Colonic mucosa (tissue), 4 donors: ENCODE measurements around the gene PIK3R5. TPM values are rescaled to one million over a fixed set of nuclear protein-coding genes. Genes with fewer than 3 reads are reported as not detected.

Experiments
- DNase-seq: peaks from one replicate; pipeline ENCODE4 v3.0.0-alpha.2; 2020
- H3K27ac ChIP-seq: fragments of 200-600 bp; one replicate; pipeline ENCODE4 v1.8.0; 2021
- H3K27me3 ChIP-seq: fragments of 200-600 bp; one replicate; pipeline ENCODE4 v1.8.0; 2021
- H3K36me3 ChIP-seq: fragments of 200-600 bp; one replicate; pipeline ENCODE4 v1.8.0; 2021
- H3K4me1 ChIP-seq: fragments of 200-600 bp; one replicate; pipeline ENCODE4 v1.8.0; 2021; ENCODE audit warnings: mild to moderate bottlenecking
- H3K4me3 ChIP-seq: fragments of 200-600 bp; one replicate; pipeline ENCODE4 v1.8.0; 2021
- H3K9ac ChIP-seq, 2 donors: one replicate each; pipeline ENCODE4 v1.7.0; 2013; ENCODE audit warnings: control low read depth in 2 of 2, low read depth in 2 of 2, low read length in 2 of 2
- H3K9me3 ChIP-seq: fragments of 200-600 bp; one replicate; pipeline ENCODE4 v1.8.0; 2021
- CTCF ChIP-seq: fragments of 200-600 bp; IDR thresholded peaks from one replicate; pipeline ENCODE4 v1.8.0; 2022; ENCODE audit warnings: antibody characterized with exemption, mild to moderate bottlenecking
- intact Hi-C: fragments of 100-400 bp; cut with DNase I; formaldehyde crosslinking; loops from one replicate; pipeline ENCODE4 v1.14.1; 2022
- total RNA-seq, 2 donors: library from RNA; stranded (reverse); fragmentation: NEBNext Ultra II Directional in 1 of 2; extraction: Animal tissue kit (Norgen Biotek cat#: 25700) in 1 of 2; gene quantifications; one replicate each; pipeline ENCODE4 v1.2.1, GENCODE V29; 2021
- donor health status: healthy.
- donor health status: DM: no; HTN: no; CAD: no.
- donor health status: DM: no; HTN: no; CAD: no.

The PIK3R5 gene
- total RNA-seq, result 1 to 10 TPM; 2.2 to 2.5 TPM

- peaks cover 8% of the 10 kb centered on the region for H3K27me3 ChIP-seq
- TF ChIP-seq CTCF, result no peak
Observed at GRCh38 chr17:8965394-8966168, at the start of gene PIK3R5. TSS of gene PIK3R5 (minus strand) at chr17:8965707. CDS start at chr17:8911494, 54,213 bp downstream.

GRCh38 chr17:9011001-9011400, 45.5 kb upstream of the PIK3R5 start:
- intact Hi-C loops, result no loop called here
- no peaks in the 10 kb centered on the region for H3K27me3 ChIP-seq
- H3K9ac ChIP-seq, result no peak overlapping the region
- DNase-seq, result no peak
- TF ChIP-seq CTCF, result no peak
- no peaks in the 10 kb centered on the region for H3K9me3 ChIP-seq
- no peaks in the 10 kb centered on the region for H3K4me1 ChIP-seq
- no peaks in the 10 kb centered on the region for H3K36me3 ChIP-seq
- H3K4me3 ChIP-seq, result no peak overlapping the region
- no peak overlapping the region for H3K27ac ChIP-seq

More at GRCh38 chr17:8965394-8966168, at the start of gene PIK3R5:
- DNase-seq, result peak; percentile 78
- peak within 1 kb of the TSS in 1 of 2 donors; percentile 78 for H3K9ac ChIP-seq
- H3K4me1 ChIP-seq, result no peaks in the 10 kb centered on the region
- peak within 1 kb of the TSS; percentile 61 for H3K27ac ChIP-seq
- no peaks in the 10 kb centered on the region for H3K9me3 ChIP-seq
- no peaks in the 10 kb centered on the region for H3K36me3 ChIP-seq
- intact Hi-C loops, result no loop called here
- H3K4me3 ChIP-seq, result peak within 1 kb of the TSS; percentile 43

DNA sequence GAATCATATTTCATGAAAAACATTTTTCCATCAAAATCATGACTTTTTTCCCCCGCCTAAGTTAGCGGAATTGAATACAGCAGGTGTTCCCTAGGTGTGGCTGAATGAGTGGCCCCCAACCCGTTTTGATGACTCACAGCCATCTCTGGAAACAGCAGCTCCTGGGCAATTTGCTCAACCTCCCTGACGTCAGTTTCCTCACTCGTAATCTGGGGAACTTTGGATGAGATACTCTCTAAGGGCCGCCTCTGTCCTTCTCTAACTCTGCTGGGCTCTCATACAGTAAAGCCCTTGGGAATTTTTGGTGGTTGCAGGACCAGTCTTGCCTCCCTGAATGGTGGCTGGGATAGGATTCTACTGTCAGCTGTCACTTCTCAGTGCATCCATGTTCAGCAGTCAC, 44.2 kb upstream of the PIK3R5 start:
- intact Hi-C loops, result loop anchor here (10.0 kb wide), 1 partner anchor 145 kb away; no protein-coding TSS in a partner anchor
- H3K4me1 ChIP-seq, result no peaks in the 10 kb centered on the region
- no peak for DNase-seq
- H3K27me3 ChIP-seq, result peaks cover 10% of the 10 kb centered on the region
- no peaks in the 10 kb centered on the region for H3K9me3 ChIP-seq
- H3K27ac ChIP-seq, result no peak overlapping the region
- no peaks in the 10 kb centered on the region for H3K36me3 ChIP-seq
- H3K4me3 ChIP-seq, result no peak overlapping the region
- TF ChIP-seq CTCF, result no peak
- no peak overlapping the region for H3K9ac ChIP-seq

DNA sequence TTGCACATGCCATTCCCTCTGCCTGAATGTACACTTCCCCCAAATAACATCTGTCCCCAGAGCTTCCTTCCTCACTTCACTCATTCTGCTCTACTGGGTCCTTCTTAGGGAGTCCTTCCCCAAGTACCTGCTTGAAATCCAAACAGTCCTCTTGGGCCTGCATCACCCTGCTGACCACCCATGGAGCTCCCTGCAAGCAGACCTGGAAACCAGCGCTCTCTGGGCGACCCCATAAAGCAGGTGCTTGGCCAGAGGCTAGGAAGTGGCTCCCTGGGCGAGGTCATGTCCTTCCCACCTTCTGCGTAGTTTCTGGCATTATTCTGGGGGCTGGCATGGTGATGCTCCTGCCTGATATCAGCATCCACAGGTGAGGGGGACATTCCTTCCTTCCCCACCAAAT, 43.6 kb upstream of the PIK3R5 start:
- Histone ChIP-seq H3K4me1 (no peaks in the 10 kb centered on the region), H3K27ac (no peak overlapping the region), H3K9ac (no peak overlapping the region), H3K9me3 (no peaks in the 10 kb centered on the region), H3K36me3 (no peaks in the 10 kb centered on the region), H3K4me3 (no peak overlapping the region), H3K27me3 (peaks cover 17% of the 10 kb centered on the region)
- intact Hi-C loops, result loop anchor here (10.0 kb wide), 1 partner anchor 146 kb away; no protein-coding TSS in a partner anchor
- no peak for TF ChIP-seq CTCF
- no peak for DNase-seq

DNA sequence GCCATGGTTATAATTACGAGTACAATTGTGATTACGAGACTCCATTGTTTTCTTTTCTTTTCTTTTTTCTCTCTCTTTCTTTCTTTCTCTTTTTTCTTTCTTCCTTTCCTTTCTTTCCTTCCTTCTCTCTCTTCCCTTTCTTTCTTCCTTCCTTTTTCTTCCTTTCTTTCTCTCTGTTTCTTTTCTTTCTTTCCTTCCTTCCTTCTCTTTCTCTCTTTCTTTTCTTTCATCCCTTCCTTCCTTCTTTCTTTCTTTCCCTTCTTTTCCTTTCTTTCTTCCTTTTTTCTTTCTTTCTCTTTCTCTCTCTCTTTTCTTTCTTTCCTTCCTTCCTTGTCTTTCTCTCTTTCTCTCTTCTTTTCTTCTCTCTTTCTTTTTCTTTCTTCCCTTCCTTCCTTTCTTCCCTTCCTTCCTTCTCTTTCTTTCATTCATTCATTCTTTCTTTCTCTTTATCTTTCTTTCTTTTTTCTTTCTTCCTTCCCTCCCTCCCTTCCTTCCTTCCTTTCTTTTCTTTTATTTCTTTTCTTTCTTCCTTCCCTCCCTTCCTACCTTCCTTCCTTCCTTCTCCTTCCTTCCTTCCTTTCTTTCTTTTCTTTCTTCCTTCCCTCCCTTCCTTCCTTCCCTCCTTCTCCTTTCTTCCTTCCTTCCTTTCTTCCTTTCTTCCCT, 41.7 kb upstream of the PIK3R5 start:
- no peaks in the 10 kb centered on the region for H3K9me3 ChIP-seq
- intact Hi-C loops, result loop anchor here (10.0 kb wide), 1 partner anchor 148 kb away; no protein-coding TSS in a partner anchor
- no peaks in the 10 kb centered on the region for H3K4me1 ChIP-seq
- no peaks in the 10 kb centered on the region for H3K36me3 ChIP-seq
- no peak for DNase-seq
- H3K27ac ChIP-seq, result no peak overlapping the region
- peaks cover 33% of the 10 kb centered on the region for H3K27me3 ChIP-seq
- no peak overlapping the region for H3K4me3 ChIP-seq
- H3K9ac ChIP-seq, result no peak overlapping the region
- TF ChIP-seq CTCF, result no peak
